ENCODE measurements around the gene ABLIM2.

ABLIM2 gene

DNA sequence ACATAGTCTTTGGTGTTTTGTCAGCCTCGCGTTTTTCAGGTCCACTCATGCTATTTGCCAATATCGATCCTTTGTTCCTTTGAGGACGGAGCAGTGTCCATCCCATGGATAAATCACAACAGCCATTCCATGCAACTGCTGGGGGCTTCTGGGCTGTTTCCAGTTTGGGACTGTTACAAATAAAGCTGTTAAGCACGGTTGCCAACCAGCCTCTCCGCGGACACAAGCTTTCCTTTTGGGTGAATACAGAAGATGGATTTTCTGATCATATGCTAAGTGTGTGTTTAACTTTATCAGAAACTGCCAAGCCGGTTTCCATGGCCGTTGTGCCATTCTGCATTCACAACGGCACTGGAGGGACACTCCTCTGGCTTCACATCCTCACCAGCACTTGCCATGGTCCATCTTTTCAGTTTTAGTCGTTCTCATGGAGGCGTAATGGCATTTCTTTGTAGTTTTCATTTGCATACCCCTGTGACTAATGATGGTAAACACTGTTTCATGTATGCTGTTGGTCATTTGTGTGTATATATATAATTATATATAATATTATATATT is 67.8 kb downstream of the ABLIM2 start:
- Histone ChIP-seq H3K4me3 (ENCODE audit: low read length in 2 of 2) (peak overlapping the region in 1 of 2 donors; percentile 6), H3K9me3 (ENCODE audit: control insufficient read depth in 2 of 2, low read length in 2 of 2) (peaks cover 0 to 4% of the 10 kb centered on the region in 2 donors), H3K27me3 (ENCODE audit: control insufficient read depth in 2 of 2, insufficient read depth in 2 of 2, low read length in 2 of 2) (no peaks in the 10 kb centered on the region), H3K27ac (ENCODE audit: low read depth in 2 of 2, low read length in 2 of 2) (peak overlapping the region; percentile 78 to 83), H3K9ac (ENCODE audit: low read depth in 1 of 2, low read length in 2 of 2) (peak overlapping the region in 1 of 2 donors; percentile 43), H3K4me1 (ENCODE audit: control insufficient read depth in 2 of 2, insufficient read depth in 2 of 2, low read length in 2 of 2) (peaks cover 11 to 18% of the 10 kb centered on the region in 2 donors), H3K36me3 (ENCODE audit: control insufficient read depth in 2 of 2, insufficient read depth in 2 of 2, low read length in 2 of 2) (no peaks in the 10 kb centered on the region)

DNA sequence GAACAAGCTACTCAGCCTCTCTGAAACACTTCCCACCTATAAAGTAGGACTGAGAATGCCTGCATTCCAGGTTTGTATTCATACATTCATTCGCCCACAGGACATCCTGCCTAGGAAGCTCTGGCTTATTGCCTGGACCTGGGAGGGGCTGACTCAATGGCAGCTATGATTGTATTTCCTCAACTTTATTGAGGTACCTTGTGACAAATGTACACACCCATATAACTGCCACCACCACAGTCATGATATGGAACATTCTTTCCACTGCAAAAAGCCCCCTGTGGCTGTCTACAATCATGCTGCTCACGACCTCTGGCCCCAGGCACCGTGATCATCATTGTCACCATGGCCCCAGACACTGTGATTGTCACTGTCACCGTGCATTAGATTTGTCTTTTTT is 68.3 kb downstream of the ABLIM2 start:
- H3K36me3 ChIP-seq (ENCODE audit: control insufficient read depth in 2 of 2, insufficient read depth in 2 of 2, low read length in 2 of 2): no peaks in the 10 kb centered on the region
- H3K27me3 ChIP-seq (ENCODE audit: control insufficient read depth in 2 of 2, insufficient read depth in 2 of 2, low read length in 2 of 2): no peaks in the 10 kb centered on the region
- H3K27ac ChIP-seq (ENCODE audit: low read depth in 2 of 2, low read length in 2 of 2): peak overlapping the region; percentile 78 to 83

DNA sequence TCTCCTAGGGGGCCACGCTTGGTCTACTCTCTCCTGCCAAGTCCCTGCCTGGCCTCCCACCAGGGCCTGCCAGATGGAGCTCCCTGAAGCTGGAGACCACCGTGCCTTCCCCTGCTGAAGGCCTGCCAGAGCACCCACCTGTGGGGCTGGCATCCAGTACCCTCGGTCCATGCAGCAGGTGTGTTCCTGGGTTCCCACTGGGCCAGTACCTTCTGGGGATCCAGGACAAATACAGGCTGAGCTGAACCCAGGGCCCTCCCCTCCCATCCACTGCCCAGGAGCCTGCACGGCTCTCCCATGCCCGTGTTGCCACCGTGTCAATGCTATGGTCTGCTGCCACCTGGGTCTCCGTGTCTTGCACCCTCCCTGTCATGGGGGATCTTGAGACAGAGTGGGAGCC is 68.8 kb downstream of the ABLIM2 start:
- Histone ChIP-seq H3K27me3 (ENCODE audit: control insufficient read depth in 2 of 2, insufficient read depth in 2 of 2, low read length in 2 of 2) (no peaks in the 10 kb centered on the region), H3K36me3 (ENCODE audit: control insufficient read depth in 2 of 2, insufficient read depth in 2 of 2, low read length in 2 of 2) (no peaks in the 10 kb centered on the region), H3K4me1 (ENCODE audit: control insufficient read depth in 2 of 2, insufficient read depth in 2 of 2, low read length in 2 of 2) (peaks cover 11 to 18% of the 10 kb centered on the region in 2 donors), H3K27ac (ENCODE audit: low read depth in 2 of 2, low read length in 2 of 2) (peak overlapping the region; percentile 78 to 83), H3K9me3 (ENCODE audit: control insufficient read depth in 2 of 2, low read length in 2 of 2) (peaks cover 0 to 4% of the 10 kb centered on the region in 2 donors), H3K4me3 (ENCODE audit: low read length in 2 of 2) (peak overlapping the region in 1 of 2 donors; percentile 3), H3K9ac (ENCODE audit: low read depth in 1 of 2, low read length in 2 of 2) (peak overlapping the region; percentile 32 to 50)

More for the DNA sequence above, 68.3 kb downstream of the ABLIM2 start:
- peak overlapping the region in 1 of 2 donors; percentile 50 for H3K9ac ChIP-seq (ENCODE audit: low read depth in 1 of 2, low read length in 2 of 2)
- peaks cover 0 to 4% of the 10 kb centered on the region in 2 donors for H3K9me3 ChIP-seq (ENCODE audit: control insufficient read depth in 2 of 2, low read length in 2 of 2)
- H3K4me1 ChIP-seq (ENCODE audit: control insufficient read depth in 2 of 2, insufficient read depth in 2 of 2, low read length in 2 of 2): peaks cover 11 to 18% of the 10 kb centered on the region in 2 donors
- peak overlapping the region; percentile 3 to 6 for H3K4me3 ChIP-seq (ENCODE audit: low read length in 2 of 2)

DNA sequence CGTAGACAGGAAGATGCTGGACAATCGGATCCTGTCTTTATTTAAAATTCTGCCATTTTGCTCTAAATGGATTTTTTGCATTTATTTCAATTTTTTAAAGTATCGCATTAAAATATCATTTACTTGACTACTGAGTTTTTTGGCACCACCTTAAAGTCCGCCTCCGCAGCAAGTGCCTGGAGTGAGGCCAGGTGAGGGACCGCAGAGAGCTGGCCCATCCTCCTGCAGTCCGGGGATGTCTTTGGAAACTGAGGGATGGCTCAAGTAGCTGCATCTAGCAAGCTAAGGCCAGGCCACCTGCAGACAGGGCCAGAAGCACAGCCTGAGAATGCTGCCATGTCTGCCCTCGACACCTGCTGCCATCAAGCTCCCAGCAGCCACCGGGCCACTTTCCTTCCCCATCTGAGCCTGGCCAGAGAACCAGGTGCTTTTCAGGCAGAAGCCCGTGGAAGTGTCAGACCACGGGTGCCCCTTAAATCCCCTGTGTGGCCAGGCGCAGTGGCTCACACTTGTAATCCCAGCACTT is 69.6 kb downstream of the ABLIM2 start:
- Histone ChIP-seq H3K27ac (ENCODE audit: low read depth in 2 of 2, low read length in 2 of 2) (no peak overlapping the region), H3K4me3 (ENCODE audit: low read length in 2 of 2) (no peak overlapping the region), H3K27me3 (ENCODE audit: control insufficient read depth in 2 of 2, insufficient read depth in 2 of 2, low read length in 2 of 2) (no peaks in the 10 kb centered on the region), H3K4me1 (ENCODE audit: control insufficient read depth in 2 of 2, insufficient read depth in 2 of 2, low read length in 2 of 2) (peaks cover 11 to 18% of the 10 kb centered on the region in 2 donors), H3K9ac (ENCODE audit: low read depth in 1 of 2, low read length in 2 of 2) (no peak overlapping the region), H3K9me3 (ENCODE audit: control insufficient read depth in 2 of 2, low read length in 2 of 2) (peaks cover 0 to 4% of the 10 kb centered on the region in 2 donors), H3K36me3 (ENCODE audit: control insufficient read depth in 2 of 2, insufficient read depth in 2 of 2, low read length in 2 of 2) (no peaks in the 10 kb centered on the region)

DNA sequence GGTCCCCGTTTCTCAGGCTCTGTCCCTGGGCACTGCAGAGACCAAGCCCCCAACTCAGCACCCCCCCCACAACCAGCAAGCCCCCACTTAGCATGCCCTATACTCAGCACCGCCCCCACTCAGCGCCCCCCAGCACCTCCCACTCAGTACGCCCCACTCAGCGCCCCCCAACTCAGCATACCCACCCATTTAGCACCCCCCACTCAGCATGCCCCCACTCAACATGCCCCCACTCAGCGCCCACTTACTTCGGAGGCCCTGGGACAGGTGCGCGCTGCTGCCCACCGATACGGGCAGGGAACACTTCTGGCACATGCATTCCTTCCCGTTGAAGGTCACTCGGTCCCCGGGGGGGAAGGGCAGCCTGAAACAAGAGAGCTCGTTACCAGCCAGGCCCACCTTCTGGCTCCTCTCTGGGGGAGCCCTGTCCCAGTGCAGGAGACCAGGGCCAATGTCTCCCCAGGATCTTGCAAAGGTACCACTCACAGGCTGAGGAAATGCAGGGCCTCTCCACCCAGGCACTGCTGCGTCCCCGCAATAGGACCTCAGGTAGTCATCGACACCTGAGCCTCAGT is 70.6 kb downstream of the ABLIM2 start:
- no peaks in the 10 kb centered on the region for H3K27me3 ChIP-seq (ENCODE audit: control insufficient read depth in 2 of 2, insufficient read depth in 2 of 2, low read length in 2 of 2)
- H3K36me3 ChIP-seq (ENCODE audit: control insufficient read depth in 2 of 2, insufficient read depth in 2 of 2, low read length in 2 of 2): no peaks in the 10 kb centered on the region
- no peak overlapping the region for H3K4me3 ChIP-seq (ENCODE audit: low read length in 2 of 2)
- H3K27ac ChIP-seq (ENCODE audit: low read depth in 2 of 2, low read length in 2 of 2): no peak overlapping the region
- H3K9ac ChIP-seq (ENCODE audit: low read depth in 1 of 2, low read length in 2 of 2): no peak overlapping the region
- H3K9me3 ChIP-seq (ENCODE audit: control insufficient read depth in 2 of 2, low read length in 2 of 2): no peaks in the 10 kb centered on the region
- H3K4me1 ChIP-seq (ENCODE audit: control insufficient read depth in 2 of 2, insufficient read depth in 2 of 2, low read length in 2 of 2): peaks cover 11 to 18% of the 10 kb centered on the region in 2 donors

DNA sequence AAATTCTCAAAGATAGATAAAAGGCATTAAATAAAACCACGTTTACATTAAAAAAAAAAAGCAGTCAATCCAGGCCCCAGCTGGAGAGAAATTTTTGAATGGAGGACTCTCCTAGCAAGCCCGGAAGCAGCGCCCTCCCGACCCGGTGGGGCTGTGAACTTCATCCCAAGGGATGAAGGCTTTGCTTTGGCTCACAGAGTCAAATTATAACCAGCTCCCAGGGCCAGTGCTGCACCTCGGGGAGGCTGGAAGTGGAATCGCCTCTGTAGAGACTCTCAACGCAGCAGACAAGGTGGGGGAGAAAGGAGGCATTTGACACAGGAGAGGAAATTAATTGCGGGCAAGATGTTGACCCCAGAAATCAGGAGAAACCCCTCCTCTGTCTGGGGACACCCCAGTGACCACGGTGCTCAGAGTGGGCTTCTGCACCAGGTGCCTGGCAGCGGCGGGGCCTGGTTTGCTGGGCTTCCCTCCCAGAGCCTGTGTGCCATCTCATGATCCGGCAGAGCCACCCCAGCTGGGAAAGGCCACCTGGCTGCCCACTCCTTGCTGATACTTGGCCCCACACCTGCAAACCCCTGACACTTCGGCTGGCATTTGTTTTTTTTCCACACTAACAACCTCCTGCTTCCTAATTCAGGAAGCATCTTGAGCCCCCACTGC is 71.7 kb downstream of the ABLIM2 start:
- peaks cover 11 to 18% of the 10 kb centered on the region in 2 donors for H3K4me1 ChIP-seq (ENCODE audit: control insufficient read depth in 2 of 2, insufficient read depth in 2 of 2, low read length in 2 of 2)
- H3K27ac ChIP-seq (ENCODE audit: low read depth in 2 of 2, low read length in 2 of 2): no peak overlapping the region
- H3K36me3 ChIP-seq (ENCODE audit: control insufficient read depth in 2 of 2, insufficient read depth in 2 of 2, low read length in 2 of 2): no peaks in the 10 kb centered on the region
- H3K4me3 ChIP-seq (ENCODE audit: low read length in 2 of 2): no peak overlapping the region
- no peaks in the 10 kb centered on the region for H3K27me3 ChIP-seq (ENCODE audit: control insufficient read depth in 2 of 2, insufficient read depth in 2 of 2, low read length in 2 of 2)
- no peaks in the 10 kb centered on the region for H3K9me3 ChIP-seq (ENCODE audit: control insufficient read depth in 2 of 2, low read length in 2 of 2)
- H3K9ac ChIP-seq (ENCODE audit: low read depth in 1 of 2, low read length in 2 of 2): no peak overlapping the region

DNA sequence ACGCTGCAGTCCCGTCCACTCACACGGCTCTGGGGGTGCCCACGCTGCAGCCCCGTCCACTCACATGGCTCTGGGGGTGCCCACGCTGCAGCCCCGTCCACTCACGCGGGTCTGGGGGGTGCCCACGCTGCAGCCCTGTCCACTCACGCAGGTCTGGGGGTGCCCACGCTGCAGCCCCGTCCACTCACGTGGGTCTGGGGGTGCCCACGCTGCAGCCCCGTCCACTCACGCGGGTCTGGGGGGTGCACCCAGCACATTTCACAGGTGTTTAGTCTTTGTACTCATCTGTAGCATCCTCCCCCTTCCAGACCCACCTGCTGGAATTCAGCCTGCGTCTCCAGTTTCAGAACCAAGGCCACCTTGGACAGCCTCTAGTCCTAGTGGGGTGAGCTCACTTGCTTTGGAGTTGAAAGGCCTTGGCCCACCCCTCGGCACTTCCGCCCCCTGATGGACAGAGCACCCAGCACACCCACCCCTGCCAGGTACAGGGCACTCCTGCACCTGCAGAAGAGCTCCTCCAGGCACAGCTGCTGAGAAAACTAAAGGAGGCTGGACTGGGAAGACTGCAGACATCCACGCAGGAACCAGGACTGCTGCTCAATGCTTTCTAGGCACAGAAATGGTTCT is 73.0 kb downstream of the ABLIM2 start:
- Histone ChIP-seq H3K27me3 (ENCODE audit: control insufficient read depth in 2 of 2, insufficient read depth in 2 of 2, low read length in 2 of 2) (no peaks in the 10 kb centered on the region), H3K9ac (ENCODE audit: low read depth in 1 of 2, low read length in 2 of 2) (no peak overlapping the region), H3K36me3 (ENCODE audit: control insufficient read depth in 2 of 2, insufficient read depth in 2 of 2, low read length in 2 of 2) (no peaks in the 10 kb centered on the region), H3K4me3 (ENCODE audit: low read length in 2 of 2) (no peak overlapping the region), H3K9me3 (ENCODE audit: control insufficient read depth in 2 of 2, low read length in 2 of 2) (no peaks in the 10 kb centered on the region), H3K27ac (ENCODE audit: low read depth in 2 of 2, low read length in 2 of 2) (no peak overlapping the region), H3K4me1 (ENCODE audit: control insufficient read depth in 2 of 2, insufficient read depth in 2 of 2, low read length in 2 of 2) (peaks cover 7 to 13% of the 10 kb centered on the region in 2 donors)

DNA sequence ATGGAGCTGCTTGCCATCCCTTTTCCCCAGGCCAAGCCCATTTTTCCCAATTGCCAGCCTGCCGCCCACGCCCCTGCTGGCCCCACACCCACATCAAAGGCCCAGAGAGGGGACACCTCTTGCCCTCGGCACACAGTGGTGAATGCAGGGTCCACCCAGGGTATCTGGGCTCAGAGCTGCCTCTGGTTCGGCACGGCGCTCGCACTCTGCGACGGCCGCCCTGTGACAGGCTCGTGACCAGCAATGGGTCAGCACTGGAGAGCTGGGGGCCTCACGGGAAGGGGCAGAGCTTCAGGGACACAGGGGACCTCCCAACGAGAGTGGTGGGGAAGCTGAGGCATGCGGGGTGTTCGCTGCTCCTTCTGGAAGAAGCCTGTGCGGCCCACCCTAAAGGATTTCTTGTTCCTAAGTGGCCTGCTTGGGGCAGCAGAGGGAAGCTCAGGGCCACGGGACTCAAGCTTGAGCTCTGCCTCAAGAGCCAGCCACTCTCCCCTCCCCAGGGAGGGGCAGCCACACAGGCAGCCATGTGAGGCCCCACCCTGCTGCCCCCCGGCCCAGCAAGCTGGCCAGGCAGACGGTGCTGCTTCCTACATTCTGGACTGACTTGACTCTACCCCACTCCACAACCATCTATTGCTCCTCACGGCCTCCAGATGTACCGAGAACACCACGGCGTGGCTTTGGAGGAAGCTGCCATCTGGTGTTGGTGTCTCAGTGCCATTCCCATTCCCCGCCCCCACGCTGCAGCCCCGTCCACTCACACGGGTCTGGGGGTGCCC is 73.7 kb downstream of the ABLIM2 start:
- Histone ChIP-seq H3K4me1 (ENCODE audit: control insufficient read depth in 2 of 2, insufficient read depth in 2 of 2, low read length in 2 of 2) (peaks cover 3 to 8% of the 10 kb centered on the region in 2 donors), H3K27ac (ENCODE audit: low read depth in 2 of 2, low read length in 2 of 2) (no peak overlapping the region), H3K36me3 (ENCODE audit: control insufficient read depth in 2 of 2, insufficient read depth in 2 of 2, low read length in 2 of 2) (no peaks in the 10 kb centered on the region), H3K27me3 (ENCODE audit: control insufficient read depth in 2 of 2, insufficient read depth in 2 of 2, low read length in 2 of 2) (no peaks in the 10 kb centered on the region), H3K4me3 (ENCODE audit: low read length in 2 of 2) (no peak overlapping the region), H3K9ac (ENCODE audit: low read depth in 1 of 2, low read length in 2 of 2) (no peak overlapping the region), H3K9me3 (ENCODE audit: control insufficient read depth in 2 of 2, low read length in 2 of 2) (no peaks in the 10 kb centered on the region)

DNA sequence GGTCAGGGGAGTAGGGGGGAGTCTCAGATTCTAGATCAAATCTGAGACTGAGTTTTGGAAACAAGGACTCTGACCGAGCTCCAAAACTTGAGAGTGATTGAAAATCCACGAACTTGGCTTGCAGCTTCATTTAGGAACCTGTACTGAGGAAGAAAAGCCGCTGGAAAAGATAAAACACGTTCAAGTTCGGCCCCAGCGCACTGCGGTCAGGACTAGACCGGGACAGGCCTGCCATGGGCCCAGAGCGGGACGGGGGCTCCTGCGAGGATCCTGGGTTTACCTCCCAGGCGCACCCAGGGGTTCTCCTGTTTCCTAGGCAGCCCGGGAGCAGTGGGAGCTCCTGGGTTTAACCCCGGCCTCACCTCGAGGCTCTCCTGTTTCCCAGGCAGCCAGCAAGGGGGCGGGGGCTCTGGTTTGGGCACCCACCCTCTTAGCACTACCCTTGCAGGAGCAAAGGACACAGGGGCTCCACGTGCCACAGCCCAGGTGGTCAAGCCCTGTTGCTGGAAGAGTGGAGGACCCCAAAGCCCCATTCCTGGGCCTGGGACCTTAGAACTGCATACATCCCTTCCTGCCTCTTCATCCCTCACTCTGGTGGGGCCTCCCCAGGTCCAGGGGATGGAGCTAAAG is 74.5 kb downstream of the ABLIM2 start:
- Histone ChIP-seq H3K27me3 (ENCODE audit: control insufficient read depth in 2 of 2, insufficient read depth in 2 of 2, low read length in 2 of 2) (no peaks in the 10 kb centered on the region), H3K4me1 (ENCODE audit: control insufficient read depth in 2 of 2, insufficient read depth in 2 of 2, low read length in 2 of 2) (peaks cover under 1 to 8% of the 10 kb centered on the region in 2 donors), H3K27ac (ENCODE audit: low read depth in 2 of 2, low read length in 2 of 2) (no peak overlapping the region), H3K4me3 (ENCODE audit: low read length in 2 of 2) (no peak overlapping the region), H3K9me3 (ENCODE audit: control insufficient read depth in 2 of 2, low read length in 2 of 2) (no peaks in the 10 kb centered on the region), H3K36me3 (ENCODE audit: control insufficient read depth in 2 of 2, insufficient read depth in 2 of 2, low read length in 2 of 2) (no peaks in the 10 kb centered on the region), H3K9ac (ENCODE audit: low read depth in 1 of 2, low read length in 2 of 2) (no peak overlapping the region)

All from mucosa of rectum (tissue), 2 donors.